HG03558 (cell line): ENCODE measurements around the gene AK1.

Experiments used
- ATAC-seq: cut with Tn5 transposase; IDR thresholded peaks from one replicate; pipeline ENCODE4 v1.9.1; 2021; ENCODE audit warnings: moderate number of reproducible peaks; ENCODE audit not compliant: unreplicated experiment; ENCODE audit errors: extremely low read depth

The AK1 gene

GRCh38 chr9:127828262-127829031 lies 49.0 kb downstream of the AK1 start:
- no peak for ATAC-seq

- no peak for ATAC-seq
These were observed 51.1 kb downstream of the AK1 start for GRCh38 chr9:127826253-127826913.

GRCh38 chr9:127825319-127826051 lies 52.0 kb downstream of the AK1 start:
- ATAC-seq, result no peak

- ATAC-seq, result no peak
These were observed 55.4 kb downstream of the AK1 start for GRCh38 chr9:127822108-127822507.

GRCh38 chr9:127818574-127818973 lies 58.9 kb downstream of the AK1 start:
- ATAC-seq, result no peak

- ATAC-seq, result no peak
These were observed 59.5 kb downstream of the AK1 start for GRCh38 chr9:127817881-127818434.

GRCh38 chr9:127816728-127817127 lies 60.7 kb downstream of the AK1 start:
- no peak for ATAC-seq
